Thoracic aorta (tissue), 2 donors: ENCODE data around the gene RNF111. TPM values are rescaled to one million over a fixed set of nuclear protein-coding genes. Genes with fewer than 3 reads are reported as not detected.
A peak's percentile ranks its signal among the peaks of the same experiment; 100 is the strongest.
"Not testable (repeated sequence)": the region's sequence is repeated elsewhere in the genome, so short reads cannot be mapped to it uniquely, and the experiment has no call there.

Source experiments
- ATAC-seq: fragments of 150-250 bp; one replicate; pipeline ENCODE4 v1.8.0; 2017; ENCODE audit warnings: low read depth; ENCODE audit not compliant: insufficient number of reproducible peaks, low FRiP score
- DNase-seq: peaks from one replicate; pipeline ENCODE4 v3.0.0-alpha.2; 2020; ENCODE audit warnings: low spot score
- H3K27ac ChIP-seq, 2 donors: fragments of 200-600 bp; sonication (generic); 1 replicate in 1 of 2; 2 replicates in 1 of 2; pipeline ENCODE4 v1.5.1; 2016; ENCODE audit warnings: mild to moderate bottlenecking in 2 of 2, moderate library complexity in 2 of 2
- H3K27me3 ChIP-seq: fragments of 200-600 bp; sonication (generic); replicated peaks from 2 replicates; pipeline ENCODE4 v1.6.0; 2016; ENCODE audit warnings: mild to moderate bottlenecking; ENCODE audit not compliant: insufficient read depth
- H3K36me3 ChIP-seq: fragments of 200-600 bp; sonication (generic); one replicate; pipeline ENCODE4 v1.5.1; 2016
- H3K4me1 ChIP-seq, 2 donors: fragments of 200-600 bp; sonication (generic); 1 replicate in 1 of 2; 2 replicates in 1 of 2; pipeline versions ENCODE4 v1.5.1 to v1.6.0; 2016; ENCODE audit warnings: low read depth in 2 of 2, mild to moderate bottlenecking in 1 of 2; ENCODE audit not compliant: control insufficient read depth in 1 of 2
- H3K4me3 ChIP-seq: fragments of 200-600 bp; sonication (generic); 2 replicates; pipeline ENCODE4 v1.5.1; 2016; ENCODE audit warnings: mild to moderate bottlenecking
- H3K9me3 ChIP-seq: fragments of 200-600 bp; sonication (generic); 2 replicates; pipeline ENCODE4 v1.5.1; 2016
- total RNA-seq, 2 donors: library from RNA; depleted of rRNA; stranded (reverse); fragments of >200 nt; gene quantifications; one replicate each; pipeline versions ENCODE4 v1.1.0 to v1.2.3, GENCODE V29; 2016
- TF ChIP-seq, protein P1 (sequence below): fragments of 200-600 bp; sonication (generic); IDR thresholded peaks from one replicate; pipeline ENCODE4 v1.5.1; 2019; ENCODE audit warnings: antibody characterized with exemption

The RNF111 gene
- total RNA-seq, 2 donors from 2014 or later: 33.8 to 34.1 TPM

- H3K27me3 ChIP-seq: no peaks in the 10 kb centered on the region
- TF ChIP-seq, protein P1, sequence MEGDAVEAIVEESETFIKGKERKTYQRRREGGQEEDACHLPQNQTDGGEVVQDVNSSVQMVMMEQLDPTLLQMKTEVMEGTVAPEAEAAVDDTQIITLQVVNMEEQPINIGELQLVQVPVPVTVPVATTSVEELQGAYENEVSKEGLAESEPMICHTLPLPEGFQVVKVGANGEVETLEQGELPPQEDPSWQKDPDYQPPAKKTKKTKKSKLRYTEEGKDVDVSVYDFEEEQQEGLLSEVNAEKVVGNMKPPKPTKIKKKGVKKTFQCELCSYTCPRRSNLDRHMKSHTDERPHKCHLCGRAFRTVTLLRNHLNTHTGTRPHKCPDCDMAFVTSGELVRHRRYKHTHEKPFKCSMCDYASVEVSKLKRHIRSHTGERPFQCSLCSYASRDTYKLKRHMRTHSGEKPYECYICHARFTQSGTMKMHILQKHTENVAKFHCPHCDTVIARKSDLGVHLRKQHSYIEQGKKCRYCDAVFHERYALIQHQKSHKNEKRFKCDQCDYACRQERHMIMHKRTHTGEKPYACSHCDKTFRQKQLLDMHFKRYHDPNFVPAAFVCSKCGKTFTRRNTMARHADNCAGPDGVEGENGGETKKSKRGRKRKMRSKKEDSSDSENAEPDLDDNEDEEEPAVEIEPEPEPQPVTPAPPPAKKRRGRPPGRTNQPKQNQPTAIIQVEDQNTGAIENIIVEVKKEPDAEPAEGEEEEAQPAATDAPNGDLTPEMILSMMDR: no peak
- ATAC-seq (no peak), DNase-seq (no peak)
- H3K36me3 ChIP-seq: no peaks in the 10 kb centered on the region
- H3K27ac ChIP-seq: peak overlapping the region; percentile 75 to 76
- peaks cover 13 to 22% of the 10 kb centered on the region in 2 donors for H3K4me1 ChIP-seq
- H3K4me3 ChIP-seq: peak overlapping the region; percentile 76
- H3K9me3 ChIP-seq: no peaks in the 10 kb centered on the region
These were observed 427 bp upstream of the RNF111 start for GRCh38 chr15:58987036-58987435.

DNA sequence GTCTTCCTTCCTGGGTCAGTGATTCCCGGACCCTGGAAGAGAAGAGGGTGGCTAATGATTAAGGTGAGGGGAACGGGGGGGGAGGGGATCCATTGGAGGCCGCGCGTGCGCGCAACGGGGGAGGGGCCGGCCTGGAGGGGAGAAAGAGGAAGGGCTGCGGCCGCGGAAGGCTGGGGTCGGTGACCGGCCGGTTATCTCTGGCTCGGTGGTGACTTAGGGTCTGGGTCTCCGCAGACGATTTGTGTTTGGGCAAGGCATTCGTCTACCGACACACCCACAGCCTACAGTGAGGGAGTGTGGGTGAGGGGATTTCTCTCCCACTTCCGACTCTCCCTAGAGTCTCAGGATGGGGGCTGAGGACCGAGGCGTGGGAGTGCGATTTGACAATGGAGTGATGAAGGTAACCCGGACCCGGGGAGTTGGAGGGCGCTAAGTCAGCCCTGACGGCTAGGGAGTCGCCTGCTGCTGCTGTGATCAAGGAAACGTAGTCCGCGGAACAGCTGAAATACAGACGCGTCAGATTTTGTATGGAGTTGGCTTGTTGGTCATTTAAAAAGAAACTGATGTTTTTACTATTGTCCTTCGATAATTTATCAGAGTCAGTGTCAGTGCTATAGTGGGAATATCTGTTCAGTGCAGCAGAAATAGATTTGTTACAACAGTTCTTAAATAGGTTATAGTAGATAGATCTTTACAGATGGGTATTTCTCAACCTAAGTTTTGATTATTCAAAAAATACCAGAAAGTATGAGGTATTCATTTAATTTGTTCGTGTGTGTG lies 733 bp downstream of the RNF111 start:
- Histone ChIP-seq H3K9me3 (no peaks in the 10 kb centered on the region), H3K36me3 (no peaks in the 10 kb centered on the region), H3K27me3 (no peaks in the 10 kb centered on the region), H3K4me1 (peaks cover 13 to 22% of the 10 kb centered on the region in 2 donors), H3K4me3 (peak overlapping the region; percentile 76), H3K27ac (peak overlapping the region; percentile 75 to 76)
- peak; percentile 19 for DNase-seq
- peak; percentile 60 for ATAC-seq
- TF ChIP-seq, protein P1: no peak

DNA sequence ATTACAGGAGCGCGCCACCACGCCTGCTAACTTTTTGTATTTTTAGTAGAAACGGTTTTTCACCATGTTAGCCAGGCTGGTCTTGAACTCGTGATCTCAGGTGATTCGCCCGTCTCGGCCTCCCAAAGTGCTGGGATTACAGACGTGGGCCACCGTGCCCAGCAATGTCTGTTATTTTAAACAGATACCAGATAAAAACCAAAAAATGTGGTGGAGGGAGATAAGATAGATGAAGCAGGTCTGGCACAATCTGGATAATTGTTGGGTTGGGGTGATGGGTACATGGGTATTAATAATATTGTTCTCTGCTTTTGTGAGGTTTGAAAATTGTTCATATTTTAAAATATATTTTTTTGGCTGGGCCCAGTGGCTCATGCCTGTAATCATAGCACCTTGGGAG lies 4.7 kb downstream of the RNF111 start:
- ATAC-seq: no peak
- H3K27me3 ChIP-seq: no peaks in the 10 kb centered on the region
- TF ChIP-seq, protein P1: no peak
- H3K27ac ChIP-seq: no peak overlapping the region
- no peaks in the 10 kb centered on the region for H3K9me3 ChIP-seq
- no peak for DNase-seq
- H3K4me1 ChIP-seq: peaks cover 13 to 22% of the 10 kb centered on the region in 2 donors
- H3K4me3 ChIP-seq: no peak overlapping the region
- H3K36me3 ChIP-seq: no peaks in the 10 kb centered on the region

- H3K4me3 ChIP-seq: no peak overlapping the region
These were observed 7.5 kb downstream of the RNF111 start for GRCh38 chr15:58994906-58995453.

GRCh38 chr15:58999694-59000093 lies 12.2 kb downstream of the RNF111 start:
- no peak overlapping the region for H3K4me3 ChIP-seq
- TF ChIP-seq, protein P1: no peak

More at GRCh38 chr15:58994906-58995453, 7.5 kb downstream of the RNF111 start:
- Histone ChIP-seq H3K9me3 (no peaks in the 10 kb centered on the region), H3K27me3 (no peaks in the 10 kb centered on the region), H3K27ac (no peak overlapping the region), H3K4me1 (peaks cover 5 to 20% of the 10 kb centered on the region in 2 donors), H3K36me3 (no peaks in the 10 kb centered on the region)
- no peak for DNase-seq
- no peak for ATAC-seq
- TF ChIP-seq, protein P1: no peak

DNA sequence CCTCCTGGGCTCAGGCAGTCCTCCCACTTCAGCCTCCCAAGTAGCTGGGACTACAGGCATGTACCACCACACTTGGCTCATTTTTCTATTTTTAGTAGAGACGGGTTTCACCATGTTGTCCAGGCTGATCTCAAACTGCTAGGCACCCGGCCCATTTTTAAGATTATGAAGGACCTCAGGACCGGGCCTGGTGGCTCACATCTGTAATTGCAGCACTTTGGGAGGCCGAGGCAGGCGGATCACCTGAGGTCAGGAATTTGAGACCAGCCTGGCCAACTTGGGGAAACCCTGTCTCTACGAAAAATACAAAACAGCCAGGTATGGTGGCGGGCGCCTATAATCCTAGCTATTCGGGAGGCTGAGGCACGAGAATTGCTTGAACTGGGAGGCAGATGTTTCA lies 12.8 kb downstream of the RNF111 start:
- H3K4me1 ChIP-seq: peaks cover 7 to 18% of the 10 kb centered on the region in 2 donors
- not testable (repeated sequence) for H3K27ac ChIP-seq, ATAC-seq, DNase-seq, H3K4me3 ChIP-seq, H3K36me3 ChIP-seq, H3K9me3 ChIP-seq, H3K27me3 ChIP-seq

More at GRCh38 chr15:58999694-59000093, 12.2 kb downstream of the RNF111 start:
- no peaks in the 10 kb centered on the region for H3K9me3 ChIP-seq
- H3K27me3 ChIP-seq: no peaks in the 10 kb centered on the region
- DNase-seq (no peak), ATAC-seq (no peak)
- no peaks in the 10 kb centered on the region for H3K36me3 ChIP-seq
- H3K27ac ChIP-seq: no peak overlapping the region
- peaks cover 7 to 17% of the 10 kb centered on the region in 2 donors for H3K4me1 ChIP-seq
